ENCODE results near the gene SLC25A45.
"Not testable (repeated sequence)": the region's sequence is repeated elsewhere in the genome, so short reads cannot be mapped to it uniquely, and the experiment has no call there.

Gene SLC25A45

GRCh38 chr11:65420979-65421793 lies 38.7 kb upstream of the SLC25A45 start:
- no peak for DNase-seq

GRCh38 chr11:65420506-65420905 lies 38.1 kb upstream of the SLC25A45 start:
- DNase-seq, result no peak

DNA sequence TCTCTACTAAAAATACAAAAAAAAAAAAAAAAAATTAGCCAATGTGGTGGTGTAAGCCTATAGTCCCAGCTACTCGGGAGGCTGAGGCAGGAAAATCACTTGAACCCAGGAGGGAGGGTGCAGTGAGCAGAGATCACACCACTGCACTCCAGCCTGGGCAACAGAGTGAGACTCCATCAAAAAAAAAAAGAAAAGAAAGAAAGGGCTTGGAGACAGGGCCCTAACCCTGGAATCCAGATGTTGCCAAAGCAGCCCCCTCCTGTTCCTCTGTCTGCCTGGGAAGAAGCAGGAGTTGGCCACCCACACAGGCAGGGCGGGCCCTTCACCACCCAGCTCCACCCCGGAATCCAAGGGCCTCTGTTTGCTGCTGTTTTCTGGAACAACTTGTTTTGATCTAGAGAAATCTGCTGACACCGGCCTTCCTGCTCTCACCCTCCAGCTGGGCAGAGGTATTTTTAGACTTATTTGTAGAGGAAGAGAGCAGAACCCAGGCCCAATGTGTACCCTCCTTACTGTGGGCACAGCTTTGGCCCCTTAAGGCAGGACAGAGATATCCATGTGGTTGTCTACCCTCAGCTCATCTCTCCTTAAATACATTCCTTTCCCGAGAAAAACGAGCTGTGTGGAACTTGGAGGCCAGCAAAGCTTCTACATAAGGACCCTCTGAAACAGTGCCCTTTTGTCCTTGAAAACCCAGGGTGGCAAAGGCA lies 37.5 kb upstream of the SLC25A45 start:
- DNase-seq, result no peak

GRCh38 chr11:65419460-65419771 lies 37.0 kb upstream of the SLC25A45 start:
- DNase-seq, result no peak

- peak; percentile 93 for DNase-seq
Observed at GRCh38 chr11:65418681-65419459, 36.4 kb upstream of the SLC25A45 start.

DNA sequence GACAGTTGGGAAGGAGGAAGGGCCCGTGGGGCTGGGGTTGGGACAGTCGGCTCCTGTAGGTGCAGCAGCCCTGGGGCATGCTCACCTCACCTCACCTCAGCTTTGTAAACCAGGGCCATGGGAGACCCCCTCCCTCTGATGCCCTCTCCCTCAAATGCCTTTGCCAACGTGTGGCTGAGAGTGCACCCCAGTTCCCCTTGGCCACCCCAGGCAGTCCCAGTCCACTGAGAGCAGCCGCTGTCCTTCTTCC lies 35.9 kb upstream of the SLC25A45 start:
- DNase-seq, result no peak

- no peak for DNase-seq
Observed at GRCh38 chr11:65417702-65418430, 35.4 kb upstream of the SLC25A45 start.

DNA sequence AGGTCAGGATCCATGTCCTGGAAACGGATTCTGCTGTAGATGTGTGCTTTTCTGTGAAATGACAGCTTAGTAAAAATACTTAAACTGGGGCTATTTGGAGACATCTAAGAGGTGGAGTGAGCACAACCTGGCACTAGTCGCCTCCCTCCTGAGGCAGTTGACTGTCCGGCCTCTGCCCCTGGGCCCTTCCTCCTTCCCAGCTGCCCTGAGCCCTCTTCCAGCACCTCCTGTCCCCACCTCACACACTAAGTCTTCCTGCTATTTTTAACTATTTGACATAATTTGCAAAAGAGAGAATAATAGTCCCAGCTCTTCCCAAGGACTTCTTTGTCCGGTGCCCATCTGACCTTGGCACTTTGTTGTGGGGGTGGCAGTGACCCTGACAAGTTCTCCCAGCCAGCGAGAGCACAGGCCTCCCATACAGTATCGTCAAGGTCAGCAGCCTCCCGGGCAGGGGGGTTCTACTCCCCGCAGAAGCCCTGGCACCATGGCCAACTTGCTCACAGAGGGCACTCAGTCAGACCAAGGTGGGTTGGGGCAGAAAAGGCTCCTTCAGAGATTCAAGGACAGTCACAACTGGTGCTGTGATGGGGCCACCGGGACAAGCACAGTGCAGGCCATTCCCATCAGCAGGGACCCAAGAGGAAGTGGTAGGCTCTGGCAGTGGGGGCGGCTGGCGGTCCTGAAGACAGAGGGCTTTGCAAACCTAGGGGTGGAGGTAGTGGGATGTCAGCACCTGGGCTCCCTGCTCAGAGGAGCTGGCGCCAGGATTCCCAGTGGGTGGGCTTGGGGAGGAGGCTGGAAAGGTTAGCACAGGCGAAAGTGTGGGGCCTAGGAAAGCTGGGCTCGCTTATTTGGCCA lies 34.6 kb upstream of the SLC25A45 start:
- DNase-seq, result no peak

GRCh38 chr11:65416341-65416824 lies 33.9 kb upstream of the SLC25A45 start:
- DNase-seq, result peak; percentile 99

DNA sequence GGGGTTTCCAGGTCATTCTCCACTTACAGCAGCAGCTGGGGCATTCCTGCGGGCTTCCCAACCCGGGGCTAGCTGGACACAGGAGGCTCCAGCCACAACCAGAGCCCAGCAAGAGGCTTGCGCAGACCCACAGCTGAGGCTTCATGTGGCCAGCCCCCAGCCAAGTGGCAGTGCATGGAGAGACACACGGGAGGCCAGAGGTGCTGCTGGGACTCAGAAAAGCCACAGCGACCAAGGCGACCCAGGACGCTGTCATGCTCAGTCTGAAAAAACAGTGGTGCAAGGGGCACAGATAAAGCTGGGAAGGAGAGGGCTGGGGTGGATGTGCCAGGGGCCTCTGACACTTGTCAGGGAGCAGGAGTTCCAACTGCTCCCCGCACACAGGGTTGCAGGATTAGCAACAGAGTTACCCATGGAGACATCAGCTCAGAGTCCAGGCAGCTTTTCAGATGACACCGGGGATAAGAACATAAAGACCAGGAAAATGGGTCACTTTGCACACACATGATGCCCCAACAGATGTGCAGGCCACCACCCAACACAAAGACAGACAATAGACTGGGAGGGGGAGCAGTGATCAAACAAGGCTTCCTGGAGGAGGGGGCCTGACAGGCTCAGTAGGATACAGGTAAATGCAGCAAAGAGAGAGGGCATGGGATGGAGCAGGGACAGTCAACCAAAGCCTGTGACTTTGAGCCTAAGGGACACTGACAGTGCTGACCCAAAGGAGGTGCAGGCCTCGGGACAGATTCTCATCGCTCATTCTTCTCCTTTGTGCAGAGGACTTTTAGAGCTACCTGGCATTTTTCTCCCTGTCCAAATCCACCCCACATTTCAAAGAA lies 33.3 kb upstream of the SLC25A45 start:
- peak; percentile 11 for DNase-seq

DNA sequence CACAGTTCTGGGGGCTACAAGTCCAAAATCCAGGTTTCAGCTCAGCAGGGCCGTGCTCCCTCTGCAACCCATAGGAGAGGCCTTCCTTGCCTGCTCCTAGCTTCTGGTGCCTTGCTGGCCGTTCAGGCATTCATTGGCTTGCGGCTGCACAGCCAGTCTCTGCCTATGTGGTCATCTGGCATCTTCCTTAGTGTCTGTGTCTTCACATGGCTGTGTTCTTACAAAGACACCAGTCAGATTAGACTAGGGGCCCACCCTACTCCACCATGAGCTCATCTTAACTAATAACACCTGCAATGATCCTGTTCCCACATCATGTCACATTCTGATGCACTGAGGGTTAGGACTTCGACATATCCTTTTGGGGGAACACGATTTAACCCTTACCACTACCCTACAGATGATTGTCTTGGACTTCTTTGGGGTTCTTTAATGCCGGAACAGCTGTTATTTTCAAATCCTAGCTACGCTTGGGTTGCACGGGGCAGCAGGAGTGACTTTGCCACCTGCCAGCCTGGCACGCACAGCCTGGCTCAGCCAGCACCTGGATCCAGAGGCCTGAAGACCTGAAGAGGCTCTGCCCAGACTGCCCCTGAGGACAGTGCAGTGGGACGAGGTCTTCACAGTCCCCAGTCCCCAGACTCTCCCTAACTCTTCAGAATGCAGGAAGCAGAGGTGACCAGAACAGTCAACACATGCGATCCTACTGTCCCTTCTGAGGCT lies 32.5 kb upstream of the SLC25A45 start:
- DNase-seq, result peak; percentile 19

- not testable (repeated sequence) for DNase-seq
Observed at GRCh38 chr11:65413077-65413664, 30.7 kb upstream of the SLC25A45 start.

DNA sequence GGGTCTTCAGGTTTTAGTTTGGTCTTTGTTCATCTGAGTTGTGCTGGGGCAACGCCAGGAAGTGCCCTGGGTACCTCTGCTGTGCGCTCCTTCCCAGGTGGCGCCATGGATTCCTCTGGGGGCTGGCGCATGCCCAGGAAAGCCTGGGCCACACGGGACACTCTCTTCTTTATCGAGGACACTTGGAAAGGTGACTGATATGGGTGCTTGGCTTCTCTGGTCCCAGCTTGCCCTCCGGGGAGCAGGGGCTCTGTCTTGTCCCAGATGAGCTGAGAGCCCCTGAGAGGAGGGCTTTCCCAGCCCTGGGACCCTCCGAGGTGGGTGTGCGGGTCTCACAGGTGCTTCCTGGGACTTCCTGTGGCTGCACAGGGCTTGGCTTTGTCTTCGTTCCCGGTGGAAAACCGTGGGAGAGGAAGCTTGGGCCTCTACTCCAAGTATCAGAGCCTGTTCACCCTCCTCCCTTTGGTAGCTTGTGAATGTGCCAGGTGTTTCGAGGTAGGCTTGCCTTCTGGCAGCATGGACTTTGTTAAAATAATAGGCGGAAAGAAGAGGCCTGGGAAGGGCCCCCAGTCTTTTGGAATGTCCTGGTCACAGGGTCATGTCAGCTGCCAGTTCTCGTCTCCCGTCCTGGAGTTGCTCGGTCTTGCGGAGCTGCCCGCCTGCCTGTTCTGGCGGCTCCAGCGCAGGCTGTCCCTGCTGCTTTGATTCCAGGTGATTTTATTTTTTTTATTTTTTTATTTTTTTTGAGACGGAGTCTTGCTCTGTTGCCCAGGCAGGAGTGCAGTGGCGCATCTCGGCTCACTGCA lies 30.0 kb upstream of the SLC25A45 start:
- peak; percentile 14 for DNase-seq

- peak; percentile 20 for DNase-seq
Observed at GRCh38 chr11:65411681-65412070, 29.2 kb upstream of the SLC25A45 start.

GRCh38 chr11:65410936-65411680 lies 28.7 kb upstream of the SLC25A45 start:
- DNase-seq, result peak; percentile 10

DNA sequence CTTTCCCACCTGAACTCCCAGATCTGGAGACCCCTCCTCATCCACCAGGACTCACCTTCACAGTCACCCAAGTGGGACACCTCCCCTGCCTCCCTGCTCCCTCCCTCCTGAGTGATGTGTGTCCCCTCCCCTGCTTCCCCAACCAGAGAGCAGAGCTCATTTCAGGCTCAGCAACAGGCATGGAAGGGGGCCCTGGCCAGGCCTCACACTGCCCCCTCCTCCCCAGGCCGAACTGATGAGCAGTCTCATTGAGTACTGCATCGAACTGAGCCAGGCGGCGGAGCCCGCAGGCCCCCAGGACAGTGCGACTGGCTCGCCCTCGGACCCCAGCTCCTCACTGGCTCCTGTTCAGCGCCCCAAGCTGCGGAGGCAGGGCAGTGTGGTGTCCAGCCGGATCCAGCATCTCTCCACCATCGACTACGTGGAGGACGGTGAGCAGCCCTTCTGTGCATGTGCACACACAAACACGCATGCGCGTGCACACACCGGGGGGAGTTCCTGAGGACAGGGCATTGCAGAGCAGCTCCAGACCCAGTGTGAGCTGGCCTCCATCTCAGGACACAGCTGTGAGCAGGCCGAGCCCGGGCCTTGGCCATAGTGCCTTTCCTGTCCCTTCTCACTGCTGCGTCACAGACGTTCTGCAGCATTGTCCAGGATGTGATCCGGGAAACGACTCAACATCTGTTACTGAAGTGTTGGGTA lies 22.3 kb upstream of the SLC25A45 start:
- DNase-seq, result no peak

DNA sequence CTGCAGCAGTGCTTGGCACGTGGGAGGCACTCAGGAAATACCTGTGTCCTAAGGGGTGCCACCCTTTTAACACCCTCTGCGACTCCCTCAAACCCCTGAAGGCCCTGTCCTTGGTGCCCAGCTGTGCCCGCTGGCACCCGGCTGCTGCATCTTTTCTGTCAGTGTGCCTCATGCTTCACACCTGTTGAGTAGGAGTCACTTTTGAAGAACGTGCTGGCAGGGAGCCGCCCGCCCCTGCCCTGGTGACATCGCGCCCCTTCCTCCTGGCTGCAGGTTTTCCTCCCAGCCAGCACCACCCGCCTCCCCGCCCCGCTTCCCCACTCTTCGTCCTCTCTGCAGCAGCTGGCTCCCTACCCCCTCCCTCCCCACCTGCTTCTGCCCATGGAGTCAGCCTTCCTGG lies 21.8 kb upstream of the SLC25A45 start:
- no peak for DNase-seq

DNA sequence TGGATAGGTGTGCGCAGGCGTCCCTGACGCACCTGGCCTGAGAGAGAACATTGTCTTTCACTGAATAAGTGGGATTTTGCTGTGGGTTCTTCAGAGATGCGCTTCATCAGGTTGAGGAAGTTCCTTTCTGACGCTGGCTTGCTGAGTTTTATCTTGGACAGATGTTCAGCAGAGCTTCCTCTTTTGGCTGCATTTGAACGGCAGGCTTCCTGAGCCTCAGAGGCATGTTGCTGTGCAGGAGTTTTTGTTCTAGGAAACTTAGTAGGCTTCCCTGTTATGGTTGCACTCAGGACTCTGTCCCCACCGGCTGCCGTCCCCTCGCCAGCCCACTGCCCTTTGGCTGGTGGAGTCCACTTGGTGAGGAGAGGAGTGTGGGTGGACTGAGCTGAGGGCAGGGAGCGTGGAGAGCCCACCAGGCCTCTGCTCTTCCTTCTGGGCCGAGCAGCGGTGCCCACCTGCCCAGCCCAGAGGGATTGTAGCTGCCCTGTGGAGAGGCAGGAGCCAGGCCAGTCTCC lies 21.2 kb upstream of the SLC25A45 start:
- DNase-seq, result no peak

All from 8988T (cell line).